GM20000 (cell line): ENCODE data around the gene HHEX.

ENCODE experiments used
- DNase-seq: peaks from one replicate; pipeline ENCODE4 v3.0.0; 2012; ENCODE audit warnings: low spot score
- CTCF ChIP-seq: IDR thresholded peaks from 2 replicates; pipeline ENCODE4 v1.5.1; 2012; ENCODE audit warnings: mild to moderate bottlenecking, control low read depth; ENCODE audit errors: extremely low read depth, missing control alignments

HHEX gene

GRCh38 chr10:92693534-92693893 lies 3.8 kb downstream of the HHEX start:
- no peak for TF ChIP-seq CTCF
- DNase-seq = no peak

- no peak for TF ChIP-seq CTCF
- DNase-seq = peak; percentile 25
These were observed 6.2 kb downstream of the HHEX start for GRCh38 chr10:92695679-92696605.

GRCh38 chr10:92696606-92697383 lies 7.0 kb downstream of the HHEX start:
- no peak for DNase-seq
- TF ChIP-seq CTCF = no peak

- no peak for TF ChIP-seq CTCF
- peak; percentile 45 for DNase-seq
These were observed 8.1 kb downstream of the HHEX start for GRCh38 chr10:92697663-92698511.

- DNase-seq = peak; percentile 31
- no peak for TF ChIP-seq CTCF
These were observed 9.4 kb downstream of the HHEX start for GRCh38 chr10:92699193-92699517.

- TF ChIP-seq CTCF = no peak
These were observed 10.0 kb downstream of the HHEX start for GRCh38 chr10:92699518-92700381.

More at GRCh38 chr10:92699518-92700381, 10.0 kb downstream of the HHEX start:
- DNase-seq = peak; percentile 34
